Measurements from ENCODE around the gene CERS4.

Gene CERS4

DNA sequence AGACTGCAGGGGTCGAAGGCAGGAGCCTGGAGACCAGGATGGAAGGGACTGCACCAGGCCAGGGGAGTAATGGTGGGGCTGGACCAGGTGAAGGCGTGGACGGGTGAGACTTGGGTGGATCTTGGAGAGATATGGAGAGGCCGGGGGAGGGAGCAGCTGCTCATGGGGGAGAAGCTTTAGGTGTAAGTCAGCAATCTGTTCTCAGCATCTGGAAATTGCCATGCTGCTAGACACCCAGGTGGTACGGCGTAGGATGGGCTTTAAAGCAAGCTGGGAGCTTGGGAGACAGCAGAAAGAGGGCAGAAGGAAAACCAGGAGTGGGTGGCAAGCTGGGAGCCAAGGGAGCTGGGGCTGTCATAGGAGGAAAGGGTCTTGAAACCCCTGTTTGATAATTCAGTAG lies 3.0 kb downstream of the CERS4 start:
- no peak overlapping the region for H2AFZ ChIP-seq (ENCODE audit: low read length)
- peaks cover 7% of the 10 kb centered on the region; the same call in 1 of the 2 replicates for H3K79me2 ChIP-seq (ENCODE audit: insufficient read depth, low read length)
- no peak overlapping the region for H3K9ac ChIP-seq (ENCODE audit: low read length)
- H3K27me3 ChIP-seq (ENCODE audit: insufficient read depth, low read length) = no peaks in the 10 kb centered on the region
- no peaks in the 10 kb centered on the region for H3F3A ChIP-seq (ENCODE audit: insufficient read depth, low read length)
- TF ChIP-seq EZH2 (IDR thresholded peaks at IDR 0.05; ENCODE audit: borderline replicate concordance, low read length) = no peak
- TF ChIP-seq, protein P1, sequence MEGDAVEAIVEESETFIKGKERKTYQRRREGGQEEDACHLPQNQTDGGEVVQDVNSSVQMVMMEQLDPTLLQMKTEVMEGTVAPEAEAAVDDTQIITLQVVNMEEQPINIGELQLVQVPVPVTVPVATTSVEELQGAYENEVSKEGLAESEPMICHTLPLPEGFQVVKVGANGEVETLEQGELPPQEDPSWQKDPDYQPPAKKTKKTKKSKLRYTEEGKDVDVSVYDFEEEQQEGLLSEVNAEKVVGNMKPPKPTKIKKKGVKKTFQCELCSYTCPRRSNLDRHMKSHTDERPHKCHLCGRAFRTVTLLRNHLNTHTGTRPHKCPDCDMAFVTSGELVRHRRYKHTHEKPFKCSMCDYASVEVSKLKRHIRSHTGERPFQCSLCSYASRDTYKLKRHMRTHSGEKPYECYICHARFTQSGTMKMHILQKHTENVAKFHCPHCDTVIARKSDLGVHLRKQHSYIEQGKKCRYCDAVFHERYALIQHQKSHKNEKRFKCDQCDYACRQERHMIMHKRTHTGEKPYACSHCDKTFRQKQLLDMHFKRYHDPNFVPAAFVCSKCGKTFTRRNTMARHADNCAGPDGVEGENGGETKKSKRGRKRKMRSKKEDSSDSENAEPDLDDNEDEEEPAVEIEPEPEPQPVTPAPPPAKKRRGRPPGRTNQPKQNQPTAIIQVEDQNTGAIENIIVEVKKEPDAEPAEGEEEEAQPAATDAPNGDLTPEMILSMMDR (IDR thresholded peaks at IDR 0.05; ENCODE audit: low read length) = no peak
- H3K27ac ChIP-seq (ENCODE audit: low read depth, low read length, poor library complexity, severe bottlenecking) = peak overlapping the region; percentile 80
- H3K36me3 ChIP-seq (ENCODE audit: insufficient read depth, low read length) = no peaks in the 10 kb centered on the region
- H3K4me3 ChIP-seq (ENCODE audit: low read depth, low read length, poor library complexity, severe bottlenecking) = no peak overlapping the region
- H3K9me2 ChIP-seq (ENCODE audit: low read depth, low read length) = no peaks in the 10 kb centered on the region
- no peaks in the 10 kb centered on the region for H3K9me3 ChIP-seq (ENCODE audit: low read length)
- H4K20me1 ChIP-seq (ENCODE audit: insufficient read depth, low read length) = no peaks in the 10 kb centered on the region
- H3K4me1 ChIP-seq (ENCODE audit: insufficient read depth, low read length, severe bottlenecking) = peaks cover 55% of the 10 kb centered on the region
- H3K4me2 ChIP-seq (ENCODE audit: low read length) = peak overlapping the region; percentile 22; the same call in 1 of the 2 replicates

DNA sequence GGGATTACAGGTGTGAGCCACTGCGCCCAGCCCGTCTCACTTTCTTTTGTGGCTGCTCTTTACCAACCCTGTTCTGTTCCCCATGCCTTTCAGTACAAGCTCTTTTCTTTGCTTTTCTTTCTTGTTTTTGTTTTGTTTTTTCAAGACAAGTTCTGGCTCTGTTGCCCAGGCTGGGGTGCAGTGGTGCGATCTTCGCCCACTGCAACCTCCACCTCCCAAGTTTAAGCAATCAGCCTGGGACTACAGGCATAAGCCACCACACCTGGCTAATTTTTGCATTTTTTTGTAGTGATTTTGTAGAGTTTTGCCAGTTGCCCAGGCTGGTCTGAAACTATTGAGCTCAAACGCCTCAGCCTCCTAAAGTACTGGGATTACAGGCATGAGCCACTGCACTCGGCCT lies 3.7 kb downstream of the CERS4 start:
- Histone ChIP-seq H3K4me1 (ENCODE audit: insufficient read depth, low read length, severe bottlenecking) (peaks cover 55% of the 10 kb centered on the region), H2AFZ (ENCODE audit: low read length) (no peak overlapping the region), H3K4me2 (ENCODE audit: low read length) (no peak overlapping the region), H3K79me2 (ENCODE audit: insufficient read depth, low read length) (peaks cover 7% of the 10 kb centered on the region; the same call in 1 of the 2 replicates), H3K9me2 (ENCODE audit: low read depth, low read length) (no peaks in the 10 kb centered on the region), H3K36me3 (ENCODE audit: insufficient read depth, low read length) (no peaks in the 10 kb centered on the region), H4K20me1 (ENCODE audit: insufficient read depth, low read length) (no peaks in the 10 kb centered on the region), H3K4me3 (ENCODE audit: low read depth, low read length, poor library complexity, severe bottlenecking) (no peak overlapping the region), H3K27me3 (ENCODE audit: insufficient read depth, low read length) (no peaks in the 10 kb centered on the region), H3K9me3 (ENCODE audit: low read length) (no peaks in the 10 kb centered on the region), H3K9ac (ENCODE audit: low read length) (no peak overlapping the region), H3K27ac (ENCODE audit: low read depth, low read length, poor library complexity, severe bottlenecking) (peak overlapping the region; percentile 60), H3F3A (ENCODE audit: insufficient read depth, low read length) (no peaks in the 10 kb centered on the region)
- TF ChIP-seq, protein P1 (IDR thresholded peaks at IDR 0.05; ENCODE audit: low read length) = no peak
- TF ChIP-seq EZH2 (IDR thresholded peaks at IDR 0.05; ENCODE audit: borderline replicate concordance, low read length) = no peak

DNA sequence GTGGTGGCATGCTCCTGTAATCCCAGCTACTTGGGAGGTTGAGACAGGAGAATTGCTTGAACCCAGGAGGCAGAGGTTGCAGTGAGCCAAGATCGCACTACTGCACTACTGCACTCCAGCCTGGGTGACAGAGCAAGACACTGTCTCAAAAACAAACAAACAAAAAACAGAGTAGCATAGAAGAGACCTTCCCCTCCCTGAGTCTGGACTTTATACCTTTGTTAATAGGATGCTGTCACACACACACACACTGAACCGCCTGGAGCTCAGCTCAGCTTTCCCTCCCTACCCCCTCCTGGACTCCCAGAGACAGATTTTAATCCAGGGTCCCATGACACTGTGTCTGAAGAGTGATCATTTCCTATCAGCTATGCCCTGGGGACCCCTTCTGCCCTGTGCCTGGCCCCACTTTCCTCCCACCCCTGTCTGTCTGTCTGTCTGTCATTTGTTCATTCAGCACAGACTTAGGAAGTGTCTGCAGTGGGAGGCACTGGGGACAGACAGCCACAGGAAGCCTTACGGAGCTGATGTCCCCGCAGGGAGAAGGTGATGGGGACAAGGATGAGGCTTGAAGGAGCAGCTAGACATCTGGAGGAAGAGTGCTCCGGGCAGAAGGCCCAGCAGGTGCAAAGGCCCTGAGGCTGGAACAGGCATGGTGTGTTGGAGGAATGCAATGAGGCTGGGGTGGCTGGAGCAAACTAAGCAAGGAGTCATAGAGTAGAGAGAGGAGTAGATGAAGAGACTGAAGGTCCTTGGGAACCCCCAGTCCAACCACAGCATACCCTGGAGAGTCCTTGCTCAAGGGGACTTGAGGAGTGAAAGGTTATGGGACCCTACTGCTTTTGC lies 4.9 kb downstream of the CERS4 start:
- H3K4me1 ChIP-seq (ENCODE audit: insufficient read depth, low read length, severe bottlenecking) = peaks cover 46% of the 10 kb centered on the region
- peak overlapping the region; percentile 66 for H3K27ac ChIP-seq (ENCODE audit: low read depth, low read length, poor library complexity, severe bottlenecking)
- no peak overlapping the region for H3K9ac ChIP-seq (ENCODE audit: low read length)
- TF ChIP-seq, protein P1 (IDR thresholded peaks at IDR 0.05; ENCODE audit: low read length) = no peak
- no peak for TF ChIP-seq EZH2 (IDR thresholded peaks at IDR 0.05; ENCODE audit: borderline replicate concordance, low read length)
- H3K4me3 ChIP-seq (ENCODE audit: low read depth, low read length, poor library complexity, severe bottlenecking) = no peak overlapping the region
- H3K9me3 ChIP-seq (ENCODE audit: low read length) = no peaks in the 10 kb centered on the region
- no peaks in the 10 kb centered on the region for H4K20me1 ChIP-seq (ENCODE audit: insufficient read depth, low read length)
- H3K4me2 ChIP-seq (ENCODE audit: low read length) = peak overlapping the region; percentile 16; the same call in 1 of the 2 replicates
- H3F3A ChIP-seq (ENCODE audit: insufficient read depth, low read length) = no peaks in the 10 kb centered on the region
- no peaks in the 10 kb centered on the region for H3K9me2 ChIP-seq (ENCODE audit: low read depth, low read length)
- no peaks in the 10 kb centered on the region for H3K36me3 ChIP-seq (ENCODE audit: insufficient read depth, low read length)
- H3K79me2 ChIP-seq (ENCODE audit: insufficient read depth, low read length) = peaks cover 7% of the 10 kb centered on the region; the same call in 1 of the 2 replicates
- H3K27me3 ChIP-seq (ENCODE audit: insufficient read depth, low read length) = no peaks in the 10 kb centered on the region
- H2AFZ ChIP-seq (ENCODE audit: low read length) = no peak overlapping the region
